NCI-H748 treated with DMSO at 0.1 percent for 48 hours (cell line): ENCODE results near the gene NUP35.
"Not testable (repeated sequence)": the region's sequence is repeated elsewhere in the genome, so short reads cannot be mapped to it uniquely, and the experiment has no call there.

Source experiments
- DNase-seq: peaks from one replicate; lab custom pipeline; 2025; lab: John Stamatoyannopoulos, UW

NUP35 gene

DNA sequence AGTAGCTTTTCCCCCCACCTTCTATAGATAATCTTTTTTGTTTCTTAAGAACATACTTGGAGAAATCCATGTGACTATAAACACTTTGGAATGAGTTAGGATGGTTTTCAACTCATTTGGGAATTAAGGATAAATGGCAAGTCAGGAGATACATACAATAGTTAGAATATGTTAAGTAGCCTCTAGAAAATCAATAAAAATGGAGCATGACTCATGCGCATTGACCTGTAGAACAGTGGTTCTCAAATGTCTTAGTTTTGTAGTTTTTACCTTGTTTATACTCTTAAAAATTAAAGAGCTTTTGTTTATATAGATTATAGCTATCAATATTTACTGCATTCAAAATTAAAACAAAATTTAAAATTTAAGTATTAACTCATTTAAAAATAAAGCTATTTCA lies 24.7 kb downstream of the NUP35 start:
- no peak for DNase-seq

- no peak for DNase-seq
These were observed 25.2 kb downstream of the NUP35 start for GRCh38 chr2:183149489-183149888.

DNA sequence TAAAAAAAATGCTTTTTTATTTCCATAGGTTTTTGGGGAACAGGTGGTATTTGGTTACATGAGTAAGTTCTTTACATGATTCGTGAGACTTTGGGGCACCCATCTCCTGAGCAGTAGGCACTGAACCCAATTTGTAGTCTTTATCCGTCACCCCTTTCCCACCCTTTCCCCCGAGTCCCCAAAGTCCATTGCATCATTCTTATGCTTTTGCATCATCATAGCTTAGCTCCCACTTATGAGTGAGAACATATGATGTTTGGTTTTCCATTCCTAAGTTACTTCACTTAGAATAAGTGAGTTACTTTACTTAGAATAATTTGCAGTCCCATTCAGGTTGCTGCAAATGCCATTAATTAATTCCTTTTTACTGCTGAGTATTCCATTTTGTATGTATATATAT lies 28.0 kb downstream of the NUP35 start:
- DNase-seq: not testable (repeated sequence)

DNA sequence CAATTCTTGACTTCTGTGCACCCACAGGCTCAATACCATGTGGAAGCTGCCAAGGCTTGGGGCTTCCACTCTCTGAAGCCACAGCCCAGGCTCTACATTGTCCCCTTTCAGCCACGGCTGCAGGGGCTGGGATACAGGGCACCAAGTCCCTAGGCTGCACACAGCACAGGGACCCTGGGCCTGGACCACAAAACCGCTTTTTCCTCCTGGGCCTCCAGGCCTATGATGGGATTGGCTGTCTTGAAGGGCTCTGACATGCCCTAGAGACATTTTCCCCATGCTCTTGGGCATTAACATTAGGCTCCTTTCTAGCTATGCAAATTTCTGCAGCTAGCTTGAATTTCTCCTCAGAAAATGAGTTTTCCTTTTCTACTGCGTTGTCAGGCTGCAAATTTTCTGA lies 29.7 kb downstream of the NUP35 start:
- no peak for DNase-seq

DNA sequence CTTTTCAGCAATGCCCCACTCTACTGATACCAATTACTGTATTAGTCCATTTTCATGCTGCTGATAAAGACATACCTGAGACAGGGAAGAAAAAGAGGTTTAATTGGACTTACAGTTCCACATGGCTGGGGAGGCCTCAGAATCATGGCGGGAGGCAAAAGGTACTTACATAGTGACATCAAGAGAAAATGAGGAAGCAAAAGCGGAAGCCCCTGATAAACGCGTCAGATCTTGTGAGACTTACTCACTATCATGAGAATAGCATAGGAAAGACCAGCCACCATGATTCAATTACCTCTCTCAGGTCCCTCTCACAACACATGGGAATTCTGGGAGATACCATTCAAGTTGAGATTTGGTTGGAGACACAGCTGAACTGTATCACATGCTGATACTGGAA lies 30.5 kb downstream of the NUP35 start:
- not testable (repeated sequence) for DNase-seq

DNA sequence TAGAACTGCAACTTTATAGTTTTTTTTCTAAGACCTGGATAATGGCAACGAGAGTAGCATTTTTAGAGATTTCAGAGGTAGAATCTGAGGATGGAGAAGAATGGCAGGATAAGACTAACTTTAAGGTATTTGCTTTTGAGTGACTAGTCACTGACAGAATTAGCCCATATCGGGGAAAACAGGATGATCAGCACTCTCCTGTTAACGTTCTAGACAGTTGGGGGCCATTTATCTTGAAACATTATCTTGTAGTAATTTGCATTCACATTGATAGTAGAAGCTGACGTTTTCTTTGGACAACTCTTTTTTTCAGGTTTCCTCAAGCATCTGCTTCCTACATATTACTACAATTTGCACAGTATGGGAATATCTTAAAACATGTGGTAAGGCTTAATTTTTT lies 32.9 kb downstream of the NUP35 start:
- no peak for DNase-seq

GRCh38 chr2:183162362-183162761 lies 38.1 kb downstream of the NUP35 start:
- DNase-seq: no peak

- DNase-seq: no peak
These were observed 39.8 kb downstream of the NUP35 start for GRCh38 chr2:183163821-183164649.

DNA sequence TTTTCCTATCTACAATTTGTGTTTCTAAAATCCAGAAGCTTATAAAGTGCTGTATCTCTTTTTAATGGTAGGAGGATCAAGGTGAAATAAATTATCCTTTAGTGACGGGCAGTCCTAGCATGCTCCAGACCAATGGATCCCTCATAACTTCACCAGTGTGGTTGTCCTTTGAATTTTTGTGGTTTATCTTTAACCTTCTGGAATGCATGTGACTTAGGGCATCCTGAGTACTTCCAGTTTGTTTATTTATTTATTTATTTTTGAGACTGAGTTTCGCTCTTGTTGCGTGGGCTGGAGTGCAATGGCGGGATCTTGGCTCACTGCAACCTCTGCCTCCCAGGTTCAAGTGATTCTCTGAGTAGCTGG lies 40.4 kb downstream of the NUP35 start:
- DNase-seq: no peak

- no peak for DNase-seq
These were observed 42.0 kb downstream of the NUP35 start for GRCh38 chr2:183166210-183166609.

- not testable (repeated sequence) for DNase-seq
These were observed 42.7 kb downstream of the NUP35 start for GRCh38 chr2:183166976-183167375.

DNA sequence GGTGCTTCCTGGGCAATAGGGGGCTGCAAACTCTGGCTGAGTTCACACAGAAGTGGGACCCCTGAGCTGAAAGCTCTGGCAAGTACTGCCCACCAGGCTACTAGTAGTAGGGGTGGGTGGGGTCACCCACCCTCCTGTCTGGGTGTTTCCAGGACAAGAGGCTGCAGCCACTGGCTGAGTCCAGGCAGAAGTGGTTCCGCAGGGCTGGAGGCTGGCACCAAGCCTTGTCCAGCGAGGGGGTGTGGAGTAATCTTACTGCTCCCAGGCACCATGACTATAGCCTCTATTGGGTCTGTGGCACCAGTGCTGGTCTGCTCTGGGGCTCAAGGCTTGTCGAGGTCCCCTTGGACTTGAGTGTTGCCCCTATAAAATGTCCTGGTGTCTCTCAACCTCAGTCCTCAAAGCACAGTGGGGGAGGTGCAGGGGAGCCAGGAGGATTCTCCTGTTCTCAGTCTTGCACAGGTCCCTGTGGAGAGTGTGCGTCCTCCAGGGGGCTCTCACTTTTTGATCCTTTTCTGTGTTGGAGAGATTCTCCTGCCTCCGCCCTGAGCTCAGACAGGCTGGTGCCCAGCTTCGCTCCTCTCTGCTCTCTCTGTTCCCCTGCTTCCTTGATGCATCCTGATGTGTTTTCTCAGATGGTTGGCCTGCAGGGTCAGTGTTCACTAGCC lies 48.1 kb downstream of the NUP35 start:
- no peak for DNase-seq

GRCh38 chr2:183179156-183179555 lies 54.9 kb downstream of the NUP35 start:
- DNase-seq: no peak

DNA sequence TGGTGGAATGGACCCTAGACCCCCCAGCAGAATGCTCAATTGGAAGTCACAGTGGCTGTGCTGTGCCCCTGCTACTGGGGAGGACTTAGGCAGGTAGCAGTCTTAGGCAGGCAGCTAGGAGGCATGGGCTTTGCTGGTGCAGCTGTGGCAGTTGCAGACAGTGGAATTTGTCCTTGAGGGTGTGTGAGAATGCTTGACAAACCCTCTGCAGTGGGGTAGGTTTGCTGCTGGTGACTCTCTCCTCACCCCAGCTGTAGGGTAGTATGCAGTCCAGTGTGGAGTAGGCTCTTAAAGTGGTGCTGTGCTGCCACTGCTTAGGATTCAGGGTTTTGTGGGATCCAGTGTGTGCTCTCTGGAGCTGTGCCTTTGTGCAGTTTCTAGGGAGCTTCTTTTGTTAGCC lies 61.3 kb downstream of the NUP35 start:
- no peak for DNase-seq

- no peak for DNase-seq
These were observed 62.1 kb downstream of the NUP35 start for GRCh38 chr2:183186296-183186695.

DNA sequence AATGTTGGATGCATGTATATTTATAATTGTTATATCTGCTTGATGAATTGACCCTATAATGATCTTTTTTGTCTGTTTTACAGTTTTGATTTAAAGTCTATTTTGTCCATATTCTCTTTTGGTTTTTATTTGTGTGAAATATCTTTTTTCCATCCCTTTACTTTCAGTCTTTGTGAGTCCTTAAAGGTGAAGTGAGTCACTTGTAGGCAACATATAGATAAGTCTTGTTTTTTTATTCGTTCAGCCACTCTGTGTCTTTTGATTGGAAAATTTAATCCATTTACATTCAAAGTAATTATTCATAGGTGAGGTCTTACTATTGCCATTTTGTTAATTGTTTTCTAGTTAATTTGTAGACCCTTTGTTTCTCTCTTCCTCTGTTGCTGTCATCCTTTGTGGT lies 62.5 kb downstream of the NUP35 start:
- DNase-seq: no peak

GRCh38 chr2:183192343-183192742 lies 68.1 kb downstream of the NUP35 start:
- no peak for DNase-seq

DNA sequence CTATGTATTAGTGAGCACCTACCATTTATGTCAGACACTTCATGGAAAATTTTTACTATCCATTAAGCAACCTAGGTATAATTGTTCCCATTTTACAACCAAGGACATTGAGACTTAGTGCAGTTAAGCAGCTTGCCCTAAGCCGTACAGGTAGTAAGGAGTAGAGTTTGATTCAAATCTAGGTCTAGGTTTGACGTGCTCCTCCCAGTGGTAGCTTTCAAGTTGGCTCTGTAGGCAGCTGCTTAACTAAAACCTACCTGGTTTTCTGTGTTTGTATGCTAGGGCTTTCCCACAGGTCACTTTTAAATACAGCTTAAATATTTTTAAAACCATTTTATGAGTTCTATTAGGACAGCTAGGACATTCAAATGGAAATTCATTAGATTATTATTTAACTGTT lies 69.7 kb downstream of the NUP35 start:
- no peak for DNase-seq

DNA sequence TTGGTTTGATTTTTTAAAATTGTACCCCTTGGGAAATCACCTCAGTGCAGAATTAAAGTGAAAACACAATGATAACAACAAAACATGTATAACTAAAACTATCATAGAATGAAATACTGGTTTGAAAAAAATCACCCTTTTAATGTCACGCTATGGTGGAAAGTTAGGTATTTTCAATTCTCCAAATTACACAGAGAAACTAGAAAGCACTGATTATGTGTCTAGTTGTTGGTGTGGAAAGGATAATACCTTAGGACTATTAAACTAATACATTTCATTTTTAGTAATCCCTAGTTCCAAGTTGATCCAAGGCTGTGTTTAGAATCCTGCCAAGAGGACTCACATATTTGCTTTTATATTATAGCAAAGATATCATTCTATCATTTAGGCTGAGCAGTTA lies 71.2 kb downstream of the NUP35 start:
- no peak for DNase-seq

DNA sequence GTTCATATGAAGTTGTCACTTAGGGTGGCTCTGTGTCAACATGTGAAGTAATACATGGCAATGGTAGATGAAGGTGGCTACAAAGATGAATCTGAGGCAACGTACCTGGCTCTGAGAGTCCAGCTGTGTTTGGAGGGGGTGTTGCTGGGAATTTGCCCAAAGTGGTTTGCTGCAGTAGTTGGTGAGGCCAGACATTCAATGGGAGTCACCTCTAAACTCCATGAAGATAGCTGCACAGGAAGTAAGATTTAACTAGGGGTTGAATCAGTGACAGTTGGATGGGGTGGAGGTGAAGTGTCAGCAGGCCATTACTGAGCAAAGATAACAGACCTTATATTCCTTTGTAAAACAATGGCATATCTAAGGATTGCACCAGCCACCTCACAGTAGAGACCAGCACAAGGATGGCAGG lies 71.8 kb downstream of the NUP35 start:
- DNase-seq: no peak

DNA sequence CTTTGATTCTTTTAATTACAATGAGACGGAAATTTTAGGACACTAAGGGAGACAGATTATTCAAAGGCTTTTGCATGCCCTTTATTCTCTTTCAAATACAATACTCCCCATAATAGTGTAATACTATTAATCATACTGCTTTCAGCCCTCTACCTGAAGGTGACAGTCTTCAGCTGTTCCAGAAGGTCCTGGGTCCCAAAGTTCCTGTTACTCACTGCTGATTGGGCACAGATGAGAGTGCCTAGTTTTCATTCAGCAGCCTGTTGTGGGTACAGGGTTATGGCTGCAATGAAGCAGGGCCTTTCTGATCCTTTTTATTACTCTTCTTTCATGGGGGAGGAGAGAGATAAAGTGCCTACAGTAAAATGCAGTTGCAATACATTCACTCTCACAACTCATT lies 80.2 kb downstream of the NUP35 start:
- no peak for DNase-seq

DNA sequence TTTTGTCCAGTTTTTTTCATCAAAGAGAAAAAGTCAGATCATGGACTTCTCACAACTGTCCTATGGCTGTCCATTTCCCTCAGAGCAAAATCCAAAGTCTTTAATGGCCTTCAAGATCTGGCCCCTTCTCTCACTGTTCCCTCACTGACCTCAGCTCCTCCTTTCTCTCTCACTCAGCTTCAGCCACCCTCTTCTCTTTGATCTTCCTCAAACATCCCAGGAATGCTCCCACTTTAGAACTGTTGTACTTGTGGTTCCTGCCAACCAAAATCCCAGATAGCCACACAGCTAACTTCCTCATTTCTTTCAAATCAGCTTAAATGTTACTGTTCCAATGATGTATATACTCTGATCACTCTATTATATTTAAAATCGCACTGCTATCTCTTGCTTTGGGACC lies 82.9 kb downstream of the NUP35 start:
- DNase-seq: no peak

- DNase-seq: no peak
These were observed 85.3 kb downstream of the NUP35 start for GRCh38 chr2:183209395-183210028.
